GM18498 (cell line): ENCODE data around the gene KRT71.
"Not testable (repeated sequence)": the region's sequence is repeated elsewhere in the genome, so short reads cannot be mapped to it uniquely, and the experiment has no call there.

Source experiments
- ATAC-seq: cut with Tn5 transposase; IDR thresholded peaks from one replicate; pipeline ENCODE4 v1.9.1; 2021; ENCODE audit warnings: mild to moderate bottlenecking, moderate library complexity; ENCODE audit not compliant: unreplicated experiment

Gene KRT71

GRCh38 chr12:52500574-52500973 is 52.4 kb downstream of the KRT71 start:
- not testable (repeated sequence) for ATAC-seq

GRCh38 chr12:52499806-52500560 is 53.0 kb downstream of the KRT71 start:
- ATAC-seq: no peak

GRCh38 chr12:52498946-52499345 is 54.0 kb downstream of the KRT71 start:
- no peak for ATAC-seq

GRCh38 chr12:52497975-52498374 is 55.0 kb downstream of the KRT71 start:
- no peak for ATAC-seq

- no peak for ATAC-seq
Observed at GRCh38 chr12:52496590-52497071, 56.3 kb downstream of the KRT71 start.

GRCh38 chr12:52496054-52496453 is 56.9 kb downstream of the KRT71 start:
- ATAC-seq: no peak

GRCh38 chr12:52495389-52495788 is 57.6 kb downstream of the KRT71 start:
- no peak for ATAC-seq

- no peak for ATAC-seq
Observed at GRCh38 chr12:52494518-52494917, 58.4 kb downstream of the KRT71 start.

- ATAC-seq: no peak
Observed at GRCh38 chr12:52494100-52494499, 58.8 kb downstream of the KRT71 start.
